ENCODE measurements around the gene ME3. TPM values are rescaled to one million over a fixed set of nuclear protein-coding genes. Genes with fewer than 3 reads are reported as not detected.
"Not testable (repeated sequence)": the region's sequence is repeated elsewhere in the genome, so short reads cannot be mapped to it uniquely, and the experiment has no call there.

ME3 gene
- total RNA-seq, 2 donors from 2014 or later = 62.4 to 62.5 TPM

GRCh38 chr11:86660736-86661135 is 11.7 kb downstream of the ME3 start:
- Histone ChIP-seq H3K4me1 (ENCODE audit: control insufficient read depth in 1 of 2, low read depth in 2 of 2) (peaks cover 0 to 33% of the 10 kb centered on the region in 2 donors), H3K4me3 (no peak overlapping the region), H3K36me3 (no peaks in the 10 kb centered on the region), H3K27me3 (replicated peaks; ENCODE audit: insufficient read depth) (no peaks in the 10 kb centered on the region), H3K9me3 (no peaks in the 10 kb centered on the region), H3K27ac (no peak overlapping the region)
- ATAC-seq (ENCODE audit: insufficient number of reproducible peaks, low FRiP score, low read depth) (no peak), DNase-seq (ENCODE audit: low spot score) (no peak)
- no peak for TF ChIP-seq CTCF (IDR thresholded peaks at IDR 0.05)

- TF ChIP-seq CTCF (IDR thresholded peaks at IDR 0.05) = no peak
- H3K4me3 ChIP-seq = no peak overlapping the region
- H3K36me3 ChIP-seq = no peaks in the 10 kb centered on the region
- H3K9me3 ChIP-seq = no peaks in the 10 kb centered on the region
- no peaks in the 10 kb centered on the region for H3K27me3 ChIP-seq (replicated peaks; ENCODE audit: insufficient read depth)
- H3K27ac ChIP-seq = no peak overlapping the region
- H3K4me1 ChIP-seq (ENCODE audit: control insufficient read depth in 1 of 2, low read depth in 2 of 2) = peaks cover 0 to 33% of the 10 kb centered on the region in 2 donors
- DNase-seq (ENCODE audit: low spot score) (no peak), ATAC-seq (ENCODE audit: insufficient number of reproducible peaks, low FRiP score, low read depth) (no peak)
Measured at GRCh38 chr11:86660088-86660487, 12.3 kb downstream of the ME3 start.

- H3K4me3 ChIP-seq = no peak overlapping the region
- no peak for DNase-seq (ENCODE audit: low spot score)
- H3K4me1 ChIP-seq (ENCODE audit: control insufficient read depth in 1 of 2, low read depth in 2 of 2) = peaks cover 0 to 28% of the 10 kb centered on the region in 2 donors
- peak overlapping the region in 1 of 2 donors; percentile 18 for H3K27ac ChIP-seq
- no peaks in the 10 kb centered on the region for H3K36me3 ChIP-seq
- H3K9me3 ChIP-seq = no peaks in the 10 kb centered on the region
- TF ChIP-seq CTCF (IDR thresholded peaks at IDR 0.05) = no peak
- H3K27me3 ChIP-seq (replicated peaks; ENCODE audit: insufficient read depth) = no peaks in the 10 kb centered on the region
- ATAC-seq (ENCODE audit: insufficient number of reproducible peaks, low FRiP score, low read depth) = no peak
Measured at GRCh38 chr11:86658534-86658933, 13.9 kb downstream of the ME3 start.

GRCh38 chr11:86645212-86645611 is 27.2 kb downstream of the ME3 start:
- not testable (repeated sequence) for H3K9me3 ChIP-seq; DNase-seq (ENCODE audit: low spot score); H3K27ac ChIP-seq; H3K27me3 ChIP-seq (replicated peaks; ENCODE audit: insufficient read depth); H3K36me3 ChIP-seq; ATAC-seq (ENCODE audit: insufficient number of reproducible peaks, low FRiP score, low read depth); H3K4me3 ChIP-seq
- H3K4me1 ChIP-seq (ENCODE audit: control insufficient read depth in 1 of 2, low read depth in 2 of 2) = peaks cover 10 to 39% of the 10 kb centered on the region in 2 donors

GRCh38 chr11:86644291-86644690 is 28.1 kb downstream of the ME3 start:
- ATAC-seq (ENCODE audit: insufficient number of reproducible peaks, low FRiP score, low read depth) (no peak), DNase-seq (ENCODE audit: low spot score) (no peak)
- H3K4me3 ChIP-seq = no peak overlapping the region

More at GRCh38 chr11:86644291-86644690, 28.1 kb downstream of the ME3 start:
- Histone ChIP-seq H3K9me3 (no peaks in the 10 kb centered on the region), H3K36me3 (no peaks in the 10 kb centered on the region), H3K27me3 (replicated peaks; ENCODE audit: insufficient read depth) (no peaks in the 10 kb centered on the region), H3K27ac (no peak overlapping the region), H3K4me1 (ENCODE audit: control insufficient read depth in 1 of 2, low read depth in 2 of 2) (peaks cover 10 to 39% of the 10 kb centered on the region in 2 donors)
- TF ChIP-seq CTCF (IDR thresholded peaks at IDR 0.05) = no peak

Measured in thoracic aorta (tissue), 2 donors.